GM12875 (cell line): ENCODE measurements around the gene C1orf141.
A peak's percentile ranks its signal among the peaks of the same experiment; 100 is the strongest.
"Not testable (repeated sequence)": the region's sequence is repeated elsewhere in the genome, so short reads cannot be mapped to it uniquely, and the experiment has no call there.

Experiments
- H3K4me3 ChIP-seq: one replicate; pipeline ENCODE4 v1.5.1; 2011; ENCODE audit warnings: low read depth, low read length, control low read depth
- TF ChIP-seq, protein P1 (sequence below): IDR thresholded peaks from 2 replicates; pipeline ENCODE4 v1.5.1; 2011; ENCODE audit warnings: low read depth, mild to moderate bottlenecking, control low read depth, inconsistent platforms, low read length, moderate library complexity, borderline replicate concordance; ENCODE audit not compliant: insufficient read depth

Gene C1orf141

DNA sequence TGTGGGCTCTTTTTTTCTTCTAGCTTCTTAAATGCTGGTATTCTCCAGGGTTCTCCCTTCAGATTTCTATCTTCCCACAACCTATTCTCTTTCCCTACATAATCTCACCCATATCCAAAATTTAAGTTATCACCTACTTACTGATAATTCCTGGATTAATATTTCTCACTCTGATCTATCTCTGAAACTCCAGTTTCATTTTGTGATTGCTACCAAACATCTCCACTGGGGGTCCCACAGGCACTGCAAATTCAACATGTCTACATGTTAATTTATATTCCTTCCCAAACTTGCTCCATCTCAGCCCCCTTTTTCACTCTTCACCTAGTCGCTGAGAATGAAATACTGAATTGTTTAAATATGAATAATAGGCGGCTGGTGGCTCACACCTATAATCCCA is 9.9 kb upstream of the C1orf141 start:
- no peak overlapping the region for H3K4me3 ChIP-seq

DNA sequence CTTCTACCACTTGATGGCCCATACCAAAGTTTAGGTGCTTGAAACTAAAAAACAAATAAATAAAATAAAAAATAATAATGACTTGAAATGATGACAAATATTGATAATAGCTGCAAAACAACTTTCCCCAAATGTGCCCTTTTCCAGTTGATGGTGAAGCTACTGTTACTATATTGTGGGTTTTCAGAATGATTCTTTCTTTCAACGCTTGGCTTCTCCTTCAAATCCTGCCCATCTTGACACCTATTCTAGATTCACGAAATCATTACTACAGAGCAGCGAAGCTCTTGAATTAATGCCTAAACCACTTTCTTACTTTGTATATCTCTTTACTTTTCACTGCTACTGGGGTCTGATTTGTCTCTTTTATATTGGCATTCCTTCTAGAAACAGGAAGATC is 9.2 kb upstream of the C1orf141 start:
- no peak overlapping the region for H3K4me3 ChIP-seq
- TF ChIP-seq, protein P1, sequence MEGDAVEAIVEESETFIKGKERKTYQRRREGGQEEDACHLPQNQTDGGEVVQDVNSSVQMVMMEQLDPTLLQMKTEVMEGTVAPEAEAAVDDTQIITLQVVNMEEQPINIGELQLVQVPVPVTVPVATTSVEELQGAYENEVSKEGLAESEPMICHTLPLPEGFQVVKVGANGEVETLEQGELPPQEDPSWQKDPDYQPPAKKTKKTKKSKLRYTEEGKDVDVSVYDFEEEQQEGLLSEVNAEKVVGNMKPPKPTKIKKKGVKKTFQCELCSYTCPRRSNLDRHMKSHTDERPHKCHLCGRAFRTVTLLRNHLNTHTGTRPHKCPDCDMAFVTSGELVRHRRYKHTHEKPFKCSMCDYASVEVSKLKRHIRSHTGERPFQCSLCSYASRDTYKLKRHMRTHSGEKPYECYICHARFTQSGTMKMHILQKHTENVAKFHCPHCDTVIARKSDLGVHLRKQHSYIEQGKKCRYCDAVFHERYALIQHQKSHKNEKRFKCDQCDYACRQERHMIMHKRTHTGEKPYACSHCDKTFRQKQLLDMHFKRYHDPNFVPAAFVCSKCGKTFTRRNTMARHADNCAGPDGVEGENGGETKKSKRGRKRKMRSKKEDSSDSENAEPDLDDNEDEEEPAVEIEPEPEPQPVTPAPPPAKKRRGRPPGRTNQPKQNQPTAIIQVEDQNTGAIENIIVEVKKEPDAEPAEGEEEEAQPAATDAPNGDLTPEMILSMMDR = no peak

More for the DNA sequence above, 9.9 kb upstream of the C1orf141 start:
- TF ChIP-seq, protein P1 = peak; percentile 35; the same call in 1 of the 2 replicates

DNA sequence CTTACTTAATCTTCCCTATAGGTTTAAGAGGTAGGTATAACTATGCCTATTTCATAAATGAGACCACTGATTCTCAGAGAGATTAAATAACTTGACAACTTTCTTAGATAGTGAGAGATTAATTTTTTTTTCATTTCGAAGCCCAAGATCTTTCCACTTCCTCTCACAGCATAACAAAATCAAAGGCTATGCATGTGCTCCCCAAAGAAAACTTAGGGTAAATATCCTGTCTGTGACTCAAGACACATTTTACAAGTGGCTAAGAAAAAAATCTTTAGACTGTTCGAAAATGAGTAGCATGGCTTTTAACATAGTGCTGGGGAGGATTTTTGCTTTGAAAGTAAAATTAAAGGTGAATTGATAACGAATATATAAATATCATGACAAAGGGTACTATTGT is 8.2 kb upstream of the C1orf141 start:
- TF ChIP-seq, protein P1 = no peak
- no peak overlapping the region for H3K4me3 ChIP-seq

DNA sequence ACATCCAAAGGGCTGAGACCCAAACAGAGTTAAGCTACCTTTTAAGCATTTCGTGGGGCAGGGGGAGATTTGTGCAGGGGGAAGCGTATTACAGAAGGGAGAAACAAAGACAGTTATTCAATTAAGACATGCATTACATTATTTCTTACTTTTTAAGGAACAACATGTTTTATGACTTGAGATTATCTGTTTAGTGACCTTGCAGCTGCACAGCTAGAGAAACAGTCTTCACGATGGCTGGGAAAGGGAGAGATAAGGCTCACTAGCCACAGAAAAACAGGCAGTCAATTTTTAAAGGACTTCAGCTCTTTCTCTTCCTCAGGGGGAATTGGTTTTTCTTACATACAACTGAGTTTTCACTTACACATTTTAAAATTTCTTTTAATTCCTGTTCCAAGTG is 7.1 kb upstream of the C1orf141 start:
- H3K4me3 ChIP-seq = not testable (repeated sequence)

DNA sequence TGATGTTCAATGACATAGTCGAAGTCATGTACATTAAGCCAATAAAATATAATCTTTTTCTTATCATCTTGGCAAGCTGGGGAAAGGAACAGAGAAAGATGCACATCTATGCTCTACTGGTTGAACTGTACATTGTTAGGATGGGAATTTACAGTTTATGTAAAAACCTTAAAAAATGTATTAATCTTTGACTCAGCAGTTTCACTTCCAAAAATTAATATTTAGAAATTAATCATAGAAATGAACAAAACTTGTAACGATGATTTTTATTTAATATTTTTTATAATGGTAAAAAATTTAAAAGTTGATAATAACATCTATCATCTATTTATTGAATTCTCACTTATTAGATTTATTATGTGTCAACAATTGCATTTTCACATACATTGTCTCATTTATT is 5.7 kb upstream of the C1orf141 start:
- H3K4me3 ChIP-seq = no peak overlapping the region
- TF ChIP-seq, protein P1 = no peak

DNA sequence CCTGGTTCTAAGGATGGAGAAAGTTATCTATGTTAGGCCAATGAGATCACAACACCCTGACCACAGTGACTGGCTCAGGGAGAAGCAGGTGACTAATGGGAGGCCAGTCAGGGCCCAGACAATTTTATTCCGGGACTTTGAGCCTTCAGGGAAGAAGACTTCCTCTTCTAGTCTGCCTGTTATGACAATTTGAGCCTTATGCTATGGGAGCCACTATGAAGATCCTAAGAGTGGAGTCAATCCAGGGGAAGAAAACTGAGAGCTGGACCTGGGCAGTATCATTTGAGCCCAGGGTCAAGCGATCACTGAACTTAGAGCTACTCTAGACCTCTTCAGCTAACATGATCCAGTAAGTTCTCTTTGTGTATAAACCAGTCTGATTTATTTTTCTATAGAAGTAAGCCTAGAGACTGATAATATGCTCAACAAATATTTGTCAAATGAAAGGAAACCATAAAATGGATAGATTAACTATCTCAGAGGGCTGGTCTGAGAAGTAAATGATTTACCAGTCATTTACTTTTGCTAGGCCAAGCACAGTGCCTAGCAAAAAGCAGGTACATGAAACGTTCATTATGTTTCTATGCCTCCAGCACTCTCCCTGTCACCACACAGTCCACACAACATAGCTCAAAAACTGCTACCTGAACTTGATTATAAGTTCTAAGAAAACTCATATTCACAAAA is 4.2 kb upstream of the C1orf141 start:
- H3K4me3 ChIP-seq = no peak overlapping the region
- TF ChIP-seq, protein P1 = no peak

DNA sequence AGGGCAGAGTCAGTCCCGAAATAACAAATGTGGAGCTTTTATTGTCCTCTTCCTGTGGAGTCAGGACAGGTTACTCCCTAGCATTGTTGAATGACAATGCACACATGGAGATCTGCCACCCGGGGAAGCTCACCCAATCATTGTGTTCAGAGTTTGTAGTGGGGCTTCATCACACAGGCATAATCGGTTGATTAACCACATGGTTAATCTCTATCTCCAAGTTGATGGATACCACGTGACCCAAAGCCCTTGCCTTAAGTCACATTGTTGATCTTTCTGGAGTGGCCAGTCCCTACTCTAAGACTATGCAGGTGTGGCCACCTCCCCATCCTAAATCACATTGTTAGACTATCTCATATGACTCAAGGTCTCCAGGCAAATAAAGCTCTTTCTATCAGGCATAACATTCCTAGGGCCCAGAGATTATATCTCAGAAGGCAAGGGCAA is 2.6 kb upstream of the C1orf141 start:
- H3K4me3 ChIP-seq = no peak overlapping the region
- TF ChIP-seq, protein P1 = no peak
